GM23338 (cell line): Measurements from ENCODE around the gene MXRA7. TPM values are rescaled to one million over a fixed set of nuclear protein-coding genes. Genes with fewer than 3 reads are reported as not detected.
A peak's percentile ranks its signal among the peaks of the same experiment; 100 is the strongest.
"Not testable (repeated sequence)": the region's sequence is repeated elsewhere in the genome, so short reads cannot be mapped to it uniquely, and the experiment has no call there.

Experiments
- ATAC-seq: fragments of 200-7000 bp; cut with Tn5 transposase; 3 replicates; pipeline ENCODE4 v1.9.1; 2020
- DNase-seq: peaks from one replicate; pipeline ENCODE4 v3.0.0-alpha.2; 2015; ENCODE audit warnings: low spot score
- H2AFZ ChIP-seq: fragments of 200-600 bp; sonication (generic); 2 replicates; pipeline ENCODE4 v1.8.0; 2016; ENCODE audit warnings: antibody characterized with exemption, mild to moderate bottlenecking, moderate library complexity
- H3F3A ChIP-seq: fragments of 200-600 bp; sonication (generic); replicated peaks from 2 replicates; pipeline ENCODE4 v1.8.0; 2017; ENCODE audit warnings: antibody characterized with exemption, mixed run types, low read depth
- H3K27ac ChIP-seq: fragments of 200-600 bp; sonication (generic); 2 replicates; pipeline ENCODE4 v1.6.1; 2016; ENCODE audit warnings: low read depth
- H3K27me3 ChIP-seq: fragments of 200-600 bp; sonication (generic); 2 replicates; pipeline ENCODE4 v1.8.0; 2016; ENCODE audit warnings: mild to moderate bottlenecking, mixed run types, moderate library complexity; ENCODE audit not compliant: insufficient read depth
- H3K36me3 ChIP-seq: fragments of 200-600 bp; sonication (generic); 2 replicates; pipeline ENCODE4 v1.8.0; 2016; ENCODE audit warnings: mild to moderate bottlenecking; ENCODE audit not compliant: insufficient read depth
- H3K4me1 ChIP-seq: fragments of 200-600 bp; sonication (generic); 2 replicates; pipeline ENCODE4 v1.8.0; 2016; ENCODE audit warnings: mild to moderate bottlenecking, moderate library complexity; ENCODE audit not compliant: insufficient read depth
- H3K4me2 ChIP-seq: fragments of 200-600 bp; sonication (generic); 2 replicates; pipeline ENCODE4 v1.7.1; 2017; ENCODE audit warnings: mixed run types
- H3K4me3 ChIP-seq: fragments of 200-600 bp; sonication (generic); 2 replicates; pipeline ENCODE4 v1.6.1; 2016; ENCODE audit warnings: mixed run types
- H3K79me2 ChIP-seq: fragments of 200-600 bp; sonication (generic); replicated peaks from 2 replicates; pipeline ENCODE4 v1.8.0; 2017; ENCODE audit warnings: mild to moderate bottlenecking; ENCODE audit not compliant: insufficient read depth
- H3K9me2 ChIP-seq: fragments of 200-600 bp; sonication (generic); 2 replicates; pipeline ENCODE4 v1.8.0; 2017; ENCODE audit not compliant: insufficient read depth
- H4K20me1 ChIP-seq: fragments of 200-600 bp; sonication (generic); replicated peaks from 2 replicates; pipeline ENCODE4 v1.8.0; 2017; ENCODE audit warnings: mild to moderate bottlenecking; ENCODE audit not compliant: insufficient read depth
- H3K27ac Mint-ChIP-seq: 2 replicates; pipeline ENCODE4 v1.8.0; 2020; ENCODE audit warnings: inconsistent platforms, mild to moderate bottlenecking, moderate library complexity, mixed read lengths
- H3K27me3 Mint-ChIP-seq: 3 replicates; pipeline ENCODE4 v1.8.0; 2022; ENCODE audit warnings: low read depth, mild to moderate bottlenecking, moderate library complexity, mixed read lengths, inconsistent platforms; ENCODE audit not compliant: insufficient read depth, poor library complexity
- H3K36me3 Mint-ChIP-seq: 3 replicates; pipeline ENCODE4 v1.8.0; 2021; ENCODE audit warnings: low read depth, mild to moderate bottlenecking, inconsistent platforms, moderate library complexity, mixed read lengths
- H3K4me1 Mint-ChIP-seq: 3 replicates; pipeline ENCODE4 v1.8.0; 2020; ENCODE audit warnings: mild to moderate bottlenecking, inconsistent platforms, mixed read lengths
- H3K4me3 Mint-ChIP-seq: 3 replicates; pipeline ENCODE4 v1.8.0; 2021; ENCODE audit warnings: moderate library complexity, mild to moderate bottlenecking, inconsistent platforms, mixed read lengths
- H3K9me3 Mint-ChIP-seq: 3 replicates; pipeline ENCODE4 v1.8.0; 2020; ENCODE audit warnings: moderate library complexity, mild to moderate bottlenecking, inconsistent platforms, mixed read lengths
- CREB1 ChIP-seq: fragments of 250-450 bp; sonication (Bioruptor Pico); IDR thresholded peaks from 2 replicates; pipeline ENCODE4 v1.5.0; 2020; ENCODE audit warnings: low read depth, mild to moderate bottlenecking, moderate library complexity
- ETS1 ChIP-seq: IDR thresholded peaks from 2 replicates; pipeline ENCODE4 v1.6.1; 2016; ENCODE audit warnings: antibody characterized with exemption
- EZH2 ChIP-seq: fragments of 200-600 bp; sonication (generic); IDR thresholded peaks from one replicate; pipeline ENCODE4 v1.8.0; 2017; ENCODE audit warnings: antibody characterized with exemption, mild to moderate bottlenecking, low read depth; ENCODE audit not compliant: unreplicated experiment
- JUNB ChIP-seq: IDR thresholded peaks from one replicate; pipeline ENCODE4 v1.6.1; 2016; ENCODE audit warnings: antibody characterized with exemption; ENCODE audit not compliant: unreplicated experiment
- NANOG ChIP-seq: IDR thresholded peaks from 2 replicates; pipeline ENCODE4 v1.6.1; 2016; ENCODE audit warnings: antibody characterized with exemption, borderline replicate concordance
- REST ChIP-seq: IDR thresholded peaks from one replicate; pipeline ENCODE4 v1.6.1; 2018; ENCODE audit warnings: antibody characterized with exemption; ENCODE audit not compliant: unreplicated experiment
- STAT1 ChIP-seq: IDR thresholded peaks from one replicate; pipeline ENCODE4 v1.6.1; 2016; ENCODE audit warnings: antibody characterized with exemption; ENCODE audit not compliant: unreplicated experiment
- ZNF114 ChIP-seq: fragments of 250-450 bp; sonication (Bioruptor Pico); IDR thresholded peaks from 2 replicates; pipeline ENCODE4 v1.5.0; 2020; ENCODE audit warnings: mild to moderate bottlenecking, moderate library complexity
- ZNF331 ChIP-seq: fragments of 250-450 bp; sonication (Bioruptor Pico); IDR thresholded peaks from 2 replicates; pipeline ENCODE4 v1.5.0; 2020; ENCODE audit warnings: low read depth, mild to moderate bottlenecking, moderate library complexity
- ZNF462 ChIP-seq: fragments of 250-450 bp; sonication (Bioruptor Pico); IDR thresholded peaks from 2 replicates; pipeline ENCODE4 v1.5.0; 2020; ENCODE audit warnings: mild to moderate bottlenecking, moderate library complexity
- polyA plus RNA-seq: library from polyadenylated mRNA; unstranded; fragments of >200 nt; fragmentation: Nextera tagmentation; extraction: Ambion mirVana; gene quantifications from 2 replicates; pipeline ENCODE4 v1.2.1, GENCODE V29; 2016
- total RNA-seq: library from RNA; depleted of rRNA; stranded (reverse); fragments of >200 nt; shearing (Covaris generic); gene quantifications from 2 replicates; pipeline ENCODE4 v1.2.3, GENCODE V29; 2014

Gene MXRA7
- total and polyA plus RNA-seq, 2 experiments from 2014 or later = 12.1 to 46.6 TPM

GRCh38 chr17:76739568-76740115 is 28.9 kb upstream of the MXRA7 start:
- H3K9me3 Mint-ChIP-seq, H3K27ac Mint-ChIP-seq: not testable (repeated sequence)
- peaks cover 44% of the 10 kb centered on the region for H3K36me3 Mint-ChIP-seq

GRCh38 chr17:76738468-76738850 is 27.7 kb upstream of the MXRA7 start:
- ATAC-seq = no peak
- Histone ChIP-seq H3K27me3 (no peaks in the 10 kb centered on the region), H3K9me2 (no peaks in the 10 kb centered on the region), H2AFZ (peak overlapping the region; percentile 73; the same call in 1 of the 2 replicates), H3K27ac (peak overlapping the region; percentile 68; the same call in 1 of the 2 replicates), H3K4me3 (peak overlapping the region; percentile 93), H3F3A (peaks cover 25% of the 10 kb centered on the region), H3K4me2 (peak overlapping the region; percentile 88), H3K79me2 (peaks cover 51% of the 10 kb centered on the region), H3K4me1 (peaks cover 12% of the 10 kb centered on the region; the same call in 1 of the 2 replicates), H4K20me1 (peaks cover 24% of the 10 kb centered on the region), H3K36me3 (peaks cover 26% of the 10 kb centered on the region)
- Mint-ChIP-seq H3K4me1 (peaks cover 22% of the 10 kb centered on the region), H3K36me3 (peaks cover 49% of the 10 kb centered on the region), H3K4me3 (peak overlapping the region; percentile 99), H3K27me3 (peaks cover 19% of the 10 kb centered on the region), H3K9me3 (peaks cover 9% of the 10 kb centered on the region; the same call in 2 of the 3 replicates), H3K27ac (peak overlapping the region; percentile 90)
- no peak for DNase-seq
- TF ChIP-seq ETS1 = no peak
- no peak for TF ChIP-seq STAT1
- no peak for TF ChIP-seq CREB1 (CRISPR knock-in tag)
- TF ChIP-seq ZNF462 (CRISPR knock-in tag) = no peak
- no peak for TF ChIP-seq NANOG
- no peak for TF ChIP-seq REST
- TF ChIP-seq EZH2 = no peak
- no peak for TF ChIP-seq JUNB
- no peak for TF ChIP-seq ZNF114 (CRISPR knock-in tag)
- no peak for TF ChIP-seq ZNF331

More at GRCh38 chr17:76739568-76740115, 28.9 kb upstream of the MXRA7 start:
- not testable (repeated sequence) for H3K4me2 ChIP-seq, H3K27me3 ChIP-seq, H3K4me3 ChIP-seq, ATAC-seq, H2AFZ ChIP-seq, H3K4me1 ChIP-seq, H3K4me3 Mint-ChIP-seq, H3K9me2 ChIP-seq, DNase-seq, H3K4me1 Mint-ChIP-seq, H3K27ac ChIP-seq
- Histone ChIP-seq H3K79me2 (peaks cover 41% of the 10 kb centered on the region), H3K36me3 (peaks cover 19% of the 10 kb centered on the region), H3F3A (peaks cover 14% of the 10 kb centered on the region), H4K20me1 (peaks cover 15% of the 10 kb centered on the region)
- H3K27me3 Mint-ChIP-seq = peaks cover 19% of the 10 kb centered on the region
